Measurements from ENCODE around the gene VOPP1. TPM values are rescaled to one million over a fixed set of nuclear protein-coding genes. Genes with fewer than 3 reads are reported as not detected.

Gene VOPP1
- total RNA-seq, 2 experiments from 2014 or later, result 32.6 to 34.7 TPM

DNA sequence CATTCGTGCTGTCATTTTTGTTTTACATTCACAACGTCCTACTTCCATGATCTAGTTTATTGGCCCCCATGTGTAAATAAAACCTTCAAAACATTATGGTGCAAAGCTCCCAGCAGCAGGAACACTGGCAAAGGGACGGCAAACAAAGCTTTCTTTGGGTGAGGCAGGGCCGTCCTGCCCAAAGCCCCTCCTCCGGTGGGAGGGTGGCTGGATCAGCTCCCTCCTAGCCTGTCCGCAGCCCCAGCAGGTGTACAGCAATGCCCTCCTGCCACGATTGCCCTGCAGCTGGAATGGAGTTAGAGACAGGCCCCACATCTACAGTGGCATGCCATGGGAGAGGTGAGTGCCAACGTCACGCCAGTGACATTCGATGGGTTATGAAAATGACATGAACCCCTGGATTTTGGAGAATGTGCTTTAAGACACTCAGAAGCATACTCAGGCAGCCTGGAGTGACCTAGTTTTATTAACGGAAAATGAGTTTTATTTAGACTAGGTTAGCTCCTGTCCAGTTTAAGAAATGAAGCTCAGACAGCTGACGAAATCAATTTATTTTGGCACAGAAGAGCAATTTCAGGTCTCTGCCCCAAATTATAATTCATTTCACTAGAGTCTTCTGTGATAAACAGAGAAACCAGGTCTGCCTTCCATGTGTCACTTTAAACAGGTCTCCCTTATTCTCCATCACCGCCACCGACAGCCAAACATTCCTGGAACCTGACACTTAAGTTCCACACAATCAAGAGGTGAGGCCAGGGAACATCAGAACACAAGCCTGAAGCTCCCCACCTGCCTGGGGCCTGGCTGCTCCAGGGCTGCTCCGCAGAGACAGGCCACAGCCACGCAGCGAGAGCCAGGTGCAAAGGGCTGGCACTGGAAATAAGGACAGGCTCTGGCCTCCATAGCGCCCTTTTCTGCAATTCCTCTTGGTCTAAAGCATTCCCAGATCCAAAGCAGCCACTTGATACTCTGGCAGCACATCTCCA lies 50.1 kb downstream of the VOPP1 start:
- CTCF ChIA-PET, result interaction anchor here (1.3 to 1.5 kb wide), 2 partner anchors 52 to 71 kb away, joined by 4 read pairs; no protein-coding TSS in a partner anchor
- no peak for TF ChIP-seq CTCF (IDR thresholded peaks at IDR 0.05)
- H3K27me3 Mint-ChIP-seq, result no peaks in the 10 kb centered on the region
- DNase-seq (no peak), ATAC-seq (no peak)
- intact Hi-C loops (cut with micrococcal nuclease), result no loop called here
- H3K9me3 Mint-ChIP-seq, result no peaks in the 10 kb centered on the region
- POLR2A ChIA-PET, result interaction anchor here (0.6 to 1.6 kb wide), 2 partner anchors 18 to 51 kb away, joined by 3 to 4 read pairs; partner anchors contain the start of gene VOPP1
- peaks cover 42% of the 10 kb centered on the region for H3K4me1 Mint-ChIP-seq (ENCODE audit: low read depth)
- H3K36me3 Mint-ChIP-seq (ENCODE audit: low read depth), result peaks cover 17% of the 10 kb centered on the region
- H3K27ac Mint-ChIP-seq, result no peak overlapping the region
- no peak overlapping the region for H3K4me3 Mint-ChIP-seq

DNA sequence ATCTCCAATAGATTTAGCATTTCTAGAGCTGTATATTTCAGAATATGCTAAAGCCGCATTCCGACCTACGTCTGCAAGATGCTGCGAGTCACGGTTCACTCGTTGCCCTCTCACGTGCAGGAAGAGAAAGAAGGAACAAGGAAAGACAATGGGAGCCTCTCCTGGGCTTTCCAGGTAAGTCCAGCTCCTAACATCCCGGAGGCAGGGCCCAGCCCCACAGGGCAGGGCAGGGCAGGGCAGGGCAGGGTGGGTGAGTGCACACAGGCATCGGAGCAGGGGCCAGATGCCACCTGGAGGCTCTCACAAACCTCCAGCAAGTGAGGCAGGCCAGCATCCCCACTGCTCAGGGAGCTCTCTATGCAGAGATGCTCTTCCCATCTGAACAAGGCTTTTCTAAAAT lies 50.8 kb downstream of the VOPP1 start:
- ATAC-seq, result no peak
- Mint-ChIP-seq H3K27ac (no peak overlapping the region), H3K36me3 (ENCODE audit: low read depth) (peaks cover 17% of the 10 kb centered on the region), H3K27me3 (no peaks in the 10 kb centered on the region), H3K4me1 (ENCODE audit: low read depth) (peaks cover 43% of the 10 kb centered on the region), H3K9me3 (no peaks in the 10 kb centered on the region), H3K4me3 (no peak overlapping the region)
- DNase-seq, result no peak
- POLR2A ChIA-PET, result no interaction called here
- TF ChIP-seq CTCF (IDR thresholded peaks at IDR 0.05), result no peak
- intact Hi-C loops (cut with micrococcal nuclease), result no loop called here
- CTCF ChIA-PET, result interaction anchor here (0.7 to 1.5 kb wide), 3 partner anchors 53 to 108 kb away, joined by 3 to 4 read pairs (median 4); no protein-coding TSS in a partner anchor

GRCh38 chr7:55520426-55521140 lies 51.7 kb downstream of the VOPP1 start:
- ChIA-PET CTCF (interaction anchor here (0.7 to 1.4 kb wide), 2 partner anchors 105 to 109 kb away, joined by 3 to 5 read pairs; no protein-coding TSS in a partner anchor), POLR2A (interaction anchor here (0.6 to 2.5 kb wide), 2 partner anchors 13 to 154 kb away, joined by 3 to 10 read pairs; no protein-coding TSS in a partner anchor)
- no peak for TF ChIP-seq CTCF (IDR thresholded peaks at IDR 0.05)
- ATAC-seq (no peak), DNase-seq (no peak)
- intact Hi-C loops (cut with micrococcal nuclease), result no loop called here
- Mint-ChIP-seq H3K36me3 (ENCODE audit: low read depth) (peaks cover 17% of the 10 kb centered on the region), H3K9me3 (no peaks in the 10 kb centered on the region), H3K27me3 (no peaks in the 10 kb centered on the region), H3K27ac (no peak overlapping the region), H3K4me3 (no peak overlapping the region), H3K4me1 (ENCODE audit: low read depth) (peaks cover 53% of the 10 kb centered on the region)

- TF ChIP-seq CTCF (IDR thresholded peaks at IDR 0.05), result no peak
- DNase-seq, result no peak
- no peaks in the 10 kb centered on the region for H3K27me3 Mint-ChIP-seq
- ChIA-PET POLR2A (interaction anchor here (2.5 kb wide), 1 partner anchor 15 kb away, joined by 10 read pairs; no protein-coding TSS in a partner anchor), CTCF (no interaction called here)
- H3K4me1 Mint-ChIP-seq (ENCODE audit: low read depth), result peaks cover 40% of the 10 kb centered on the region
- no peak for ATAC-seq
- H3K9me3 Mint-ChIP-seq, result no peaks in the 10 kb centered on the region
- no peak overlapping the region for H3K4me3 Mint-ChIP-seq
- intact Hi-C loops (cut with micrococcal nuclease), result no loop called here
- H3K36me3 Mint-ChIP-seq (ENCODE audit: low read depth), result peaks cover 18% of the 10 kb centered on the region
- peak overlapping the region; percentile 2 for H3K27ac Mint-ChIP-seq
Observed at GRCh38 chr7:55518836-55519235, 53.5 kb downstream of the VOPP1 start.
